HG03571 (cell line): Measurements from ENCODE around the gene STKLD1.
A peak's percentile ranks its signal among the peaks of the same experiment; 100 is the strongest.

ENCODE experiments used
- ATAC-seq: cut with Tn5 transposase; IDR thresholded peaks from one replicate; pipeline ENCODE4 v1.9.1; 2021; ENCODE audit not compliant: unreplicated experiment

The STKLD1 gene

GRCh38 chr9:133344979-133345378, 31.2 kb upstream of the STKLD1 start:
- ATAC-seq, result no peak

- ATAC-seq, result no peak
Observed at GRCh38 chr9:133345596-133345995, 30.6 kb upstream of the STKLD1 start.

- no peak for ATAC-seq
Observed at GRCh38 chr9:133346021-133346785, 30.0 kb upstream of the STKLD1 start.

GRCh38 chr9:133347515-133347984, 28.6 kb upstream of the STKLD1 start:
- peak; percentile 35 for ATAC-seq

GRCh38 chr9:133347985-133348717, 28.0 kb upstream of the STKLD1 start, which contains the start of the genes MED22 and RPL7A:
Gene MED22, minus strand, starts transcription at chr9:133348131. Its CDS starts 1,469 bp downstream, at chr9:133346662.
Gene RPL7A, plus strand, starts transcription at chr9:133348218. Its CDS starts 26 bp downstream, at chr9:133348244.
- ATAC-seq, result peak; percentile 76

GRCh38 chr9:133348718-133349573, 27.2 kb upstream of the STKLD1 start:
- no peak for ATAC-seq

GRCh38 chr9:133349965-133350616, 26.1 kb upstream of the STKLD1 start:
- ATAC-seq, result no peak

GRCh38 chr9:133351526-133351907, 24.6 kb upstream of the STKLD1 start:
- ATAC-seq, result no peak

GRCh38 chr9:133351908-133352634, 24.1 kb upstream of the STKLD1 start:
- no peak for ATAC-seq

GRCh38 chr9:133352635-133353340, 23.4 kb upstream of the STKLD1 start:
- ATAC-seq, result no peak

GRCh38 chr9:133353548-133353947, 22.6 kb upstream of the STKLD1 start:
- ATAC-seq, result no peak

- ATAC-seq, result no peak
Observed at GRCh38 chr9:133354766-133355165, 21.4 kb upstream of the STKLD1 start.

GRCh38 chr9:133355881-133356357, 20.2 kb upstream of the STKLD1 start:
- ATAC-seq, result no peak

GRCh38 chr9:133356391-133357091, 19.6 kb upstream of the STKLD1 start, which contains the start of the genes SURF1 and SURF2:
Gene SURF1, minus strand, starts transcription at chr9:133356487. Its CDS starts 34 bp downstream, at chr9:133356453.
Gene SURF2, plus strand, starts transcription at chr9:133356550. Its CDS starts 43 bp downstream, at chr9:133356593.
- ATAC-seq, result peak; percentile 63

GRCh38 chr9:133357656-133358055, 18.5 kb upstream of the STKLD1 start:
- no peak for ATAC-seq

GRCh38 chr9:133359399-133360175, 16.6 kb upstream of the STKLD1 start:
- ATAC-seq, result no peak
